ENCODE data around the gene HIC1.

DNA sequence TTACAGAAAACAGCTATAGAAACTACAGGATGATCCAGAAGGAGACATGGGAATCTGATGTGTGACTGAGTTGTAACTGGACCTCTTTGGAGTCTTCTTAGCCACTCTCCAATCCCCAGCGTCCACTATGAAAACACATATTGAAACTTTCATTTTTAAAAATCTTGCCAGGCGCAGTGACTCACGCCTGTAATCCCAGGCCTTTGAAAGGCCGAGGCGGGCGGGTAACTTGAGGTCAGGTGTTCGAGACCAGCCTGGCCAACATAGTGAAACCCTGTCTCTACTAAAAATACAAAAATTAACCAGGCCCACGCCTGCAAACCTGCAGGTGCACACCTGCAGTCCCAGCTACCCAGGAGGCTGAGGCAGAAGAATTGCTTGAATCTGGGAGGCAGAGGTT is 53.3 kb downstream of the HIC1 start:
- no peak for TF ChIP-seq EZH2 (IDR thresholded peaks at IDR 0.05; ENCODE audit: borderline replicate concordance)
- TF ChIP-seq, protein P1, sequence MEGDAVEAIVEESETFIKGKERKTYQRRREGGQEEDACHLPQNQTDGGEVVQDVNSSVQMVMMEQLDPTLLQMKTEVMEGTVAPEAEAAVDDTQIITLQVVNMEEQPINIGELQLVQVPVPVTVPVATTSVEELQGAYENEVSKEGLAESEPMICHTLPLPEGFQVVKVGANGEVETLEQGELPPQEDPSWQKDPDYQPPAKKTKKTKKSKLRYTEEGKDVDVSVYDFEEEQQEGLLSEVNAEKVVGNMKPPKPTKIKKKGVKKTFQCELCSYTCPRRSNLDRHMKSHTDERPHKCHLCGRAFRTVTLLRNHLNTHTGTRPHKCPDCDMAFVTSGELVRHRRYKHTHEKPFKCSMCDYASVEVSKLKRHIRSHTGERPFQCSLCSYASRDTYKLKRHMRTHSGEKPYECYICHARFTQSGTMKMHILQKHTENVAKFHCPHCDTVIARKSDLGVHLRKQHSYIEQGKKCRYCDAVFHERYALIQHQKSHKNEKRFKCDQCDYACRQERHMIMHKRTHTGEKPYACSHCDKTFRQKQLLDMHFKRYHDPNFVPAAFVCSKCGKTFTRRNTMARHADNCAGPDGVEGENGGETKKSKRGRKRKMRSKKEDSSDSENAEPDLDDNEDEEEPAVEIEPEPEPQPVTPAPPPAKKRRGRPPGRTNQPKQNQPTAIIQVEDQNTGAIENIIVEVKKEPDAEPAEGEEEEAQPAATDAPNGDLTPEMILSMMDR (IDR thresholded peaks at IDR 0.05; ENCODE audit: poor library complexity): no peak
- no peak for TF ChIP-seq EZH2phosphoT487 (IDR thresholded peaks at IDR 0.05; ENCODE audit: low read depth, severe bottlenecking, unreplicated experiment)
